ENCODE results near the gene MSI2.

Gene MSI2

GRCh38 chr17:57395721-57396321, 139.5 kb downstream of the MSI2 start:
- DNase-seq (ENCODE audit: low read depth in 2 of 2): no peak

- DNase-seq (ENCODE audit: low read depth in 2 of 2): no peak
These were observed 140.2 kb downstream of the MSI2 start for GRCh38 chr17:57396511-57396921.

- no peak for DNase-seq (ENCODE audit: low read depth in 2 of 2)
These were observed 141.1 kb downstream of the MSI2 start for GRCh38 chr17:57397402-57397801.

- DNase-seq (ENCODE audit: low read depth in 2 of 2): no peak
These were observed 143.4 kb downstream of the MSI2 start for GRCh38 chr17:57399690-57400089.

- no peak for DNase-seq (ENCODE audit: low read depth in 2 of 2)
These were observed 144.3 kb downstream of the MSI2 start for GRCh38 chr17:57400648-57401047.

GRCh38 chr17:57401556-57402488, 145.5 kb downstream of the MSI2 start:
- DNase-seq (ENCODE audit: low read depth in 2 of 2): no peak

- no peak for DNase-seq (ENCODE audit: low read depth in 2 of 2)
These were observed 146.4 kb downstream of the MSI2 start for GRCh38 chr17:57402681-57403180.

- DNase-seq (ENCODE audit: low read depth in 2 of 2): no peak
These were observed 146.9 kb downstream of the MSI2 start for GRCh38 chr17:57403236-57403635.

- no peak for DNase-seq (ENCODE audit: low read depth in 2 of 2)
These were observed 147.8 kb downstream of the MSI2 start for GRCh38 chr17:57404073-57404472.

GRCh38 chr17:57404795-57405490, 148.6 kb downstream of the MSI2 start:
- DNase-seq (ENCODE audit: low read depth in 2 of 2): no peak

- no peak for DNase-seq (ENCODE audit: low read depth in 2 of 2)
These were observed 149.3 kb downstream of the MSI2 start for GRCh38 chr17:57405491-57406072.

GRCh38 chr17:57406131-57406980, 150.0 kb downstream of the MSI2 start:
- no peak for DNase-seq (ENCODE audit: low read depth in 2 of 2)

GRCh38 chr17:57406981-57407286, 150.6 kb downstream of the MSI2 start:
- no peak for DNase-seq (ENCODE audit: low read depth in 2 of 2)

GRCh38 chr17:57407287-57408070, 151.2 kb downstream of the MSI2 start:
- DNase-seq (ENCODE audit: low read depth in 2 of 2): no peak

- no peak for DNase-seq (ENCODE audit: low read depth in 2 of 2)
These were observed 151.9 kb downstream of the MSI2 start for GRCh38 chr17:57408071-57408811.

GRCh38 chr17:57410169-57410568, 153.8 kb downstream of the MSI2 start:
- no peak for DNase-seq (ENCODE audit: low read depth in 2 of 2)

GRCh38 chr17:57412520-57413096, 156.3 kb downstream of the MSI2 start:
- no peak for DNase-seq (ENCODE audit: low read depth in 2 of 2)

GRCh38 chr17:57413848-57414651, 157.7 kb downstream of the MSI2 start:
- DNase-seq (ENCODE audit: low read depth in 2 of 2): no peak

Data from fibroblast of skin of left quadriceps (primary cell).